Measurements from ENCODE around the gene FAT3.

DNA sequence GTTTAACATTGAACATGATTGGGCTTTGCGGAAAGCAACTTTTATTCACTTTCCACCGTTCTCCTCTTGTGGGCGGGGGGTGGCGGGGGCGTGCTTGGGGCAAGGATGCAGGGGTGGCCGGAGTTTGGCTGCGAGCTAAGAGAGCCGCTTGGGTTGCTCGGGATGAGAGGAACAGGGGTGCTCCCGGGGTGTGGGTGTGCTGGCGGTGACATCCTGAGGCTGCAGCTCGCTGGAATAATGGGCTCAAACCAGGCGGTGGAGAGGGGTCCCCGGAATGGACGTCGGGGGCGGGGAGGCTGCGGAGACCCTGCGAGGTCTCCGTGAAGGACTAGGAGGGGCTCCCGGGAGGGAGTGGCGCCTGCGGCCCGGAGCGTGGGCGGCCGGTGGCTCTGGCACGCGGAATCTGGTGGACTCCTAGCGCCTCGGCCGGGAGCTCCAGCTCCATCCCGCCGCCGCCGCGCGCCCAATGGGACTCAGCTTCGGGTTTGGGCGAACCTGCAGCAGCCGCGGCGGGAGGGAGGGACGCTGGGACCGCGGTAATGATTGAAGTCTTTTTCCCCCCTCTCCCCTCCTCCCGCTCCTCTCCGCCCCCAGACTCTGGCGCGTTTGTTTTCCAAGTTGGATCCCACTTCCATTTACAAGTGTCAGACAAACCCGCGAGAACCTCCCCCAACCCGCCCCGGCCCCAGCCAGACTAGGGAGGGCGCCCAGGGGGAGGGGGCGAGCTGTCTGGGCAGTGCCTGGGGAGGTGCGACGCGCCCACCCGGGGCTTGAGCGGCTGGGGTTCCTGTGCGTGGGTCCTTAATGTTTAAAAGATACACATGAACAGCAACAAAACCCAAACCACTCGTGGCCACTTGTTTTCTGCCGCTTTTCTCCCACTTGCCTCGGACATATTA, 2.0 kb downstream of the FAT3 start:
- TF ChIP-seq POLR2AphosphoS5 (IDR thresholded peaks at IDR 0.05), result no peak
- TF ChIP-seq POLR2A (IDR thresholded peaks at IDR 0.05), result no peak
